LNCaP clone FGC (cell line): Measurements from ENCODE around the gene KLHDC7A.

Experiments
- DNase-seq: peaks from one replicate; pipeline ENCODE4 v3.0.0-alpha.2; 2011; ENCODE audit warnings: low read depth
- H3K4me3 ChIP-seq: 2 replicates; pipeline ENCODE4 v1.5.1; 2011; ENCODE audit warnings: mild to moderate bottlenecking, low read depth, low read length, control low read depth
- CTCF ChIP-seq: IDR thresholded peaks from 2 replicates; pipeline ENCODE4 v1.5.1; 2012; ENCODE audit warnings: mild to moderate bottlenecking; ENCODE audit not compliant: control insufficient read depth, insufficient read depth; ENCODE audit errors: extremely low read depth

The KLHDC7A gene

DNA sequence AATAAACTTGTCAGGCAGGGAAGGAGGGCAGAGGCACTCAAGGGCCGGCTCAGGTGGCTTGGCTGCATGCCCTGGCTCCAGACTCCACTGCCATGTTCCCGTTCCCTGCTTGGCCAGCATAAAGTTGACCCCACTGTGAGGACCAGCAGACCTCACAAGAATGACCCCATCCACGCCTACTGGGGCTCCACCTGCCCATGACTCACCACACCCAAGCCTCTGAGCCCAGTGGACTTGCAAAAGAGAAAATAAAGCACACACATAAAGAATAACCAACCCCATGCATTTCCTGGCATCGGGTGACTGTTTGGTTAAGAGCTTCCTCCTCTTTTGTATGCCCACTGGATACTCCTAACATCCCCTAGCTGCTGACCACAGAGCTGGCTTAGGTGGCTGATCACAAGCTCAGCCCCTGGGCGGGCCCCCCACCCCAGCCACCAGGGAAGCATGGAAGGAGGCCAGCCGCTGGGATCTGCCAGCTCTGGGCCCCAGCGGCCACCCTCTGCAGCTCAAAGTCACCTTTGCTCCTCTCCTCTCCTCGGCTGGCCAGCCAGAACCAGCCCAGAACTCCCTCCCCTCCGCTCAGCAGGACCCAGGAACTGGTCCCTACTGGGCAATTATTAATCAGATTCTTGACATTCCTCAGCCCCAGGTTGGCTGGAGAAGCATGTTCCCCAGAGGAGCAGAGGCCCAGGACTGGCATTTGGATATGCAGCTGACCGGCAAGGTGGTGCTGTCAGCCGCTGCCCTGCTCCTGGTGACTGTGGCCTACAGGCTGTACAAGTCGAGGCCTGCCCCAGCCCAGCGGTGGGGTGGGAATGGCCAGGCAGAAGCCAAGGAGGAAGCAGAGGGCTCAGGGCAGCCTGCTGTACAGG lies at the start of gene KLHDC7A:
Gene KLHDC7A, plus strand, starts transcription at position 616 of the 875 bp plus-strand sequence. Its CDS starts 52 bp downstream, at position 668.
- no peak within 1 kb of the TSS for H3K4me3 ChIP-seq
- TF ChIP-seq CTCF, result no peak
- DNase-seq, result peak; percentile 21

DNA sequence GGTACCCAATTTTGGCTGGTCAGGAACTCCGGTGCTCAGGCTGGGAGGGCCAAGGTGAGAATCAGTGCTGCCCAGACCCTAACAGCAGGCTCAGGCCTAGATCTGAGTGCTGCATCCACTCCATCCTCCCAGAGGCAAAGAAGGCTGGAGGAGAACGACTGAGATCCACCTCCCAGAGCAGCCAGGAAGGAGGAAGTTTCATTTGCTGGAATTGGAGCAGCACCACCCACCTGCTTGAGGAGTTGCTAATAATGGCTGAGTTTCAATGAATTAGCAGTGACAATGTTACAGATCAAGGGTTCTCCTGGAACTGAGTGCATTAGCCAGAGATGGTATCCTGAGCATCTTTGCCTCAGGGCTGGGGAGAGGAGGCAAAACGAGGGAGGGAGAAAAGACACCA lies 46.7 kb upstream of the KLHDC7A start:
- DNase-seq, result no peak
- no peak for TF ChIP-seq CTCF
- H3K4me3 ChIP-seq, result no peak overlapping the region

DNA sequence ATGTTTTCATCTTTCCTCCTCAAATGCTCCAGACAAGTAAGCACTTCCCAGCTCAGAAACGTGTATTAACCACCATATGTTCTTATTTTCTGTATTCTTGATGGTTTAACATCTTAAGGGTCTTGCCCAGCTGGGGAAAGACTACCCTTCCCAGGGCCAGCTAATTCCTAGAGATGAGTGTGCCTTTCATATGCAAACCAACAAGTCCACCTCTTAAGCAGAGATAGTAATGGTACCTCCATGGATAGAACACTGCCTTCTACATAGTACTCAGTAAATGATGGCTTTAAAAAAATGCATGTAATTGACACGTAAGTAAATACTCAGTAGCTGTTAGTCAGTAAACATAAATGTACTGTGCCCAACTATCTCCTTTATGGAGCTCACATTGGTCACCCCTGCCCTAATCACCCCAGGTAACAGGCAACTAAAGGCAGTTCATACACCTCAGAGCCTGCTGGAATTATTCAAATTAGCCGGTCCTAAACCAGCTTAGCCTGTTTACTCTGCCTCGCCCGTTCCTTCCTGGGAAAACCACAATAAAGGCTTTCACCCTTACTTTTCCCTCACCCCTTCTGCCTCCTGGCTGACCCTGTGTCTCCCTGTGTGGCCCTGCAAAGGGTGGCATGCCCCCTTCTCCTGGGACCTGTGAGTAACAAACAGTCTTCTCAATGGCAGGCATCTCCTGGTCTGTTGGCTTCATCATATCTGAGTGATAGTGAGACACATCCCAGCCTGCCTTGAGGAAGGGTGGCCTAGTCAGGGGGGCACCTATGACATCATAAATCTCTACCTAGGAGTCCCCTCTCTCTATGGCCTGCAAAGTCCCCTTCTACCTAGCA lies 40.1 kb upstream of the KLHDC7A start:
- TF ChIP-seq CTCF, result no peak
- H3K4me3 ChIP-seq, result no peak overlapping the region
- no peak for DNase-seq

GRCh38 chr1:18443587-18444520 lies 36.9 kb upstream of the KLHDC7A start:
- DNase-seq, result no peak
- H3K4me3 ChIP-seq, result no peak overlapping the region
- TF ChIP-seq CTCF, result no peak

GRCh38 chr1:18444563-18444962 lies 36.2 kb upstream of the KLHDC7A start:
- H3K4me3 ChIP-seq, result no peak overlapping the region
- no peak for TF ChIP-seq CTCF
- no peak for DNase-seq

- DNase-seq, result no peak
Measured at GRCh38 chr1:18446751-18447150, 34.0 kb upstream of the KLHDC7A start.

More at GRCh38 chr1:18446751-18447150, 34.0 kb upstream of the KLHDC7A start:
- H3K4me3 ChIP-seq, result no peak overlapping the region
- TF ChIP-seq CTCF, result no peak
